ENCODE results near the gene NUAK1. TPM values are rescaled to one million over a fixed set of nuclear protein-coding genes. Genes with fewer than 3 reads are reported as not detected.

The NUAK1 gene
- total and polyA plus RNA-seq, 2 experiments from 2014 or later = 5.4 to 16.9 TPM

GRCh38 chr12:106107566-106107965, 31.2 kb downstream of the NUAK1 start:
- Histone ChIP-seq H3K27ac (ENCODE audit: low read depth) (peak overlapping the region; percentile 91), H3K79me2 (replicated peaks; ENCODE audit: insufficient read depth) (peaks cover 85% of the 10 kb centered on the region), H3K27me3 (ENCODE audit: insufficient read depth) (no peaks in the 10 kb centered on the region), H4K20me1 (replicated peaks; ENCODE audit: insufficient read depth) (0 out of 2 replicates have a peak, but pooled peaks cover 4% of the 10 kb centered on the region), H3K4me3 (no peak overlapping the region), H3F3A (replicated peaks; ENCODE audit: low read depth) (no peaks in the 10 kb centered on the region; the same call in 1 of the 2 replicates), H2AFZ (no peak overlapping the region), H3K36me3 (ENCODE audit: insufficient read depth) (no peaks in the 10 kb centered on the region), H3K4me1 (ENCODE audit: insufficient read depth) (peaks cover 59% of the 10 kb centered on the region), H3K9me2 (ENCODE audit: insufficient read depth) (no peaks in the 10 kb centered on the region), H3K4me2 (peak overlapping the region; percentile 34)
- peaks cover 6% of the 10 kb centered on the region for H3K27me3 Mint-ChIP-seq (ENCODE audit: insufficient read depth, low read depth, poor library complexity)
- DNase-seq (ENCODE audit: low spot score) (no peak), ATAC-seq (no peak)
- peak overlapping the region; percentile 16; the same call in 1 of the 3 replicates for H3K4me3 Mint-ChIP-seq
- peaks cover 67% of the 10 kb centered on the region for H3K4me1 Mint-ChIP-seq
- peak overlapping the region; percentile 94 for H3K27ac Mint-ChIP-seq
- H3K9me3 Mint-ChIP-seq = no peaks in the 10 kb centered on the region; the same call in 2 of the 3 replicates
- TF ChIP-seq NANOG (IDR thresholded peaks at IDR 0.05; ENCODE audit: borderline replicate concordance) (no peak), ZNF114 (CRISPR knock-in tag; IDR thresholded peaks at IDR 0.05) (no peak), POLR2AphosphoS5 (IDR thresholded peaks at IDR 0.05; ENCODE audit: low read depth) (no peak), ETS1 (IDR thresholded peaks at IDR 0.05) (no peak)
- H3K36me3 Mint-ChIP-seq (ENCODE audit: low read depth) = peaks cover 19% of the 10 kb centered on the region; the same call in 2 of the 3 replicates

GRCh38 chr12:106106892-106107291, 31.9 kb downstream of the NUAK1 start:
- Histone ChIP-seq H3K27me3 (ENCODE audit: insufficient read depth) (no peaks in the 10 kb centered on the region), H3K27ac (ENCODE audit: low read depth) (peak overlapping the region; percentile 91), H3K4me1 (ENCODE audit: insufficient read depth) (peaks cover 53% of the 10 kb centered on the region), H4K20me1 (replicated peaks; ENCODE audit: insufficient read depth) (0 out of 2 replicates have a peak, but pooled peaks cover 4% of the 10 kb centered on the region), H3K9me2 (ENCODE audit: insufficient read depth) (no peaks in the 10 kb centered on the region), H3K79me2 (replicated peaks; ENCODE audit: insufficient read depth) (peaks cover 85% of the 10 kb centered on the region), H3K4me2 (peak overlapping the region; percentile 34), H2AFZ (no peak overlapping the region), H3K4me3 (no peak overlapping the region), H3F3A (replicated peaks; ENCODE audit: low read depth) (no peaks in the 10 kb centered on the region; the same call in 1 of the 2 replicates), H3K36me3 (ENCODE audit: insufficient read depth) (no peaks in the 10 kb centered on the region)
- peak; percentile 28 for ATAC-seq
- Mint-ChIP-seq H3K36me3 (ENCODE audit: low read depth) (peaks cover 19% of the 10 kb centered on the region; the same call in 2 of the 3 replicates), H3K4me1 (peaks cover 61% of the 10 kb centered on the region), H3K4me3 (peak overlapping the region; percentile 16; the same call in 1 of the 3 replicates), H3K27ac (0 out of 2 replicates have a peak overlapping the region, but pooled peaks have one; percentile 71), H3K9me3 (no peaks in the 10 kb centered on the region; the same call in 2 of the 3 replicates), H3K27me3 (ENCODE audit: insufficient read depth, low read depth, poor library complexity) (peaks cover 6% of the 10 kb centered on the region)
- DNase-seq (ENCODE audit: low spot score) = peak; percentile 60
- no peak for TF ChIP-seq REST (IDR thresholded peaks at IDR 0.05; ENCODE audit: unreplicated experiment)
- TF ChIP-seq POLR2AphosphoS5 (IDR thresholded peaks at IDR 0.05; ENCODE audit: low read depth) = no peak
- 0 out of 2 replicates have a peak, but pooled peaks have one; percentile 34 for TF ChIP-seq ZNF462 (CRISPR knock-in tag; IDR thresholded peaks at IDR 0.05)

Measured in GM23338 (cell line).